Peyer's patch (tissue), 4 donors: ENCODE measurements around the gene ARHGAP23.
"Not testable (repeated sequence)": the region's sequence is repeated elsewhere in the genome, so short reads cannot be mapped to it uniquely, and the experiment has no call there.

Experiments
- CTCF ChIP-seq, 6 experiments: fragments of 450-650 bp in 4 of 6; fragments of 200-600 bp in 2 of 6; sonication (generic) in 1 of 6; IDR thresholded peaks; one replicate each; pipeline ENCODE4 v1.5.1; 2017 to 2019; ENCODE audit warnings: antibody characterized with exemption in 6 of 6, mild to moderate bottlenecking in 3 of 6, moderate library complexity in 1 of 6
- POLR2A ChIP-seq, 2 donors: fragments of 450-650 bp; IDR thresholded peaks; one replicate each; pipeline ENCODE4 v1.5.1; 2017; ENCODE audit warnings: antibody characterized with exemption in 2 of 2, mild to moderate bottlenecking in 2 of 2, moderate library complexity in 2 of 2

DNA sequence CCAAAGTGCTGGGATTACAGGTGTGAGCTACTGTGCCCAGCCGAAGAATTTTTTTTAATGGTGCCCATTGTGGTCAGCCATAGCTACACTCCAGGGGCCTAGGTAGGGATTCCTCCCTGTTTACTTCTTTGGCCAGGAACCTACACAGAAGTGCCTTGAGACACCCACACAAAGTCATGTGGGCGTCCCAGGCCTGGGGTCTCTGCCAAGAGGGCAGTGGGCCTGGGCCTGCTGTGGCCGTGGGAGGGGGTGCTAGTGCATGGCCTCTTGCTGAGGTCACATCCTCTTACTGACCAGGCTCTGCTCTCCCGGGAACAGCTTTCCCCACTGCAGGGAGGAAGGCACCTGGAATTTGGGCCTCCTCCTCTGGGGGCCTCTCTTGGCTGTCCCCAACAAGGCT, 50.4 kb downstream of the ARHGAP23 start:
- not testable (repeated sequence) for TF ChIP-seq CTCF, POLR2A (IDR thresholded peaks at IDR 0.05)
